DND-41 (cell line): Measurements from ENCODE around the gene PSMG3.

Experiments
- ATAC-seq: fragments of 200-7000 bp; cut with Tn5 transposase; 3 replicates; pipeline ENCODE4 v1.9.1; 2021; ENCODE audit warnings: low read depth; ENCODE audit not compliant: insufficient read depth
- DNase-seq: peaks from one replicate; pipeline ENCODE4 v3.0.0-alpha.2; 2020
- H2AFZ ChIP-seq: 2 replicates; pipeline ENCODE4 v1.6.0; 2012; ENCODE audit warnings: low read depth, low read length
- H3K27ac ChIP-seq: 2 replicates; pipeline ENCODE4 v1.5.1; 2012; ENCODE audit warnings: low read length, inconsistent platforms
- H3K27me3 ChIP-seq: fragments of 200-600 bp; sonication (generic); 2 replicates; pipeline ENCODE4 v1.6.0; 2012; ENCODE audit warnings: low read length, mild to moderate bottlenecking, inconsistent platforms; ENCODE audit not compliant: insufficient read depth, poor library complexity
- H3K36me3 ChIP-seq: 2 replicates; pipeline ENCODE4 v1.5.1; 2012; ENCODE audit warnings: low read length, inconsistent platforms; ENCODE audit not compliant: insufficient read depth
- H3K4me1 ChIP-seq: 2 replicates; pipeline ENCODE4 v1.5.1; 2012; ENCODE audit warnings: mild to moderate bottlenecking, low read length; ENCODE audit not compliant: insufficient read depth
- H3K4me2 ChIP-seq: 2 replicates; pipeline ENCODE4 v1.6.0; 2012; ENCODE audit warnings: mild to moderate bottlenecking, moderate library complexity, low read length, inconsistent platforms; ENCODE audit not compliant: insufficient read depth
- H3K4me3 ChIP-seq, 2 experiments: fragments of 200-600 bp in 1 of 2; shearing (Covaris generic) in 1 of 2; 2 replicates each; pipeline ENCODE4 v1.5.1; 2012 to 2016; ENCODE audit warnings: inconsistent platforms in 2 of 2, low read length in 2 of 2, mild to moderate bottlenecking in 2 of 2, low read depth in 1 of 2, moderate library complexity in 1 of 2
- H3K79me2 ChIP-seq: 2 replicates; pipeline ENCODE4 v1.6.0; 2012; ENCODE audit warnings: low read length, inconsistent platforms; ENCODE audit not compliant: insufficient read depth
- H3K9ac ChIP-seq: 2 replicates; pipeline ENCODE4 v1.6.0; 2012; ENCODE audit warnings: low read depth, mild to moderate bottlenecking, inconsistent platforms, low read length, moderate library complexity
- H3K9me3 ChIP-seq: 2 replicates; pipeline ENCODE4 v1.5.1; 2012; ENCODE audit warnings: low read length, moderate library complexity, mild to moderate bottlenecking, inconsistent platforms; ENCODE audit not compliant: insufficient read depth, severe bottlenecking
- H4K20me1 ChIP-seq: 2 replicates; pipeline ENCODE4 v1.6.0; 2012; ENCODE audit warnings: low read length; ENCODE audit not compliant: insufficient read depth
- EZH2 ChIP-seq: IDR thresholded peaks from 3 replicates; pipeline ENCODE4 v1.6.1; 2012; ENCODE audit warnings: borderline replicate concordance, low read depth, mild to moderate bottlenecking, moderate library complexity, low read length, inconsistent platforms; ENCODE audit not compliant: severe bottlenecking
- TF ChIP-seq, protein P1 (sequence below): IDR thresholded peaks from 2 replicates; pipeline ENCODE4 v1.5.1; 2012; ENCODE audit warnings: borderline replicate concordance, low read length, moderate library complexity, mild to moderate bottlenecking; ENCODE audit not compliant: poor library complexity, severe bottlenecking; ENCODE audit errors: extremely low read depth

The PSMG3 gene

DNA sequence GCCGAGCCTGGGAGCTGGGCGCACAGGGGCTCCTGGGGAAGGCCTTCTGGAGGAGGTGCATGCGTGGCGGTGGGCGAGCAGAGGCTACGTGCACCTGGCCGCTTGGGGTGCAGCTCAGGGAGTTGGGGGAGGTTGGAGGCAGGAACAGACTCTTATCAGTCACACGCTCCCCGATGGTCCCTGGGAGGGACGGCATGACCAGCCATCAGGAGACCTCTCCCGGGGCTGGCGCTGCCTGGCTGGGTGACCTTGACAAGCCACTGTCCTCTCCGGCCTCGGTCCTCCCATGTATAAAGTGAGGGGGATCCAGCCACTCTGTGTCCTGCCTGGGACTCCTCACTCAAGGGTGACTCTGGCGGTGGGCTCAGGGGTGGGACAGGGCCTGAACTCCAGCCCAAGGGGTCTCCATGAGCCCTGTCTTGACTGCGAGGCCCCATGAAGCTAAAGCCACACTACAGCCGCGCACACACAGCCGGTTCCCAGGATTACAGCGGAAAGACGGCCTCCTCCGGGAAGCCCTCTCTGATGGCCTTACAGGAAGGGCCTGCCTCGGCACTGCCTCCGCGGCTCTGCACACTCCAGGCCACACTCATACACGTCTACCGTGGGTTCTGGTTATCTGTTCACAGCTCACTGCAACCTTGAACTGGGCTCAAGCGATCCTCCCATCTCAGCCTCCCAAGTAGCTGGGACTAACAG is 16.2 kb downstream of the PSMG3 start:
- Histone ChIP-seq H3K79me2 (no peaks in the 10 kb centered on the region), H3K4me3 (no peak overlapping the region), H3K27me3 (no peaks in the 10 kb centered on the region), H3K9me3 (no peaks in the 10 kb centered on the region), H3K27ac (no peak overlapping the region), H4K20me1 (no peaks in the 10 kb centered on the region), H3K4me2 (no peak overlapping the region), H2AFZ (no peak overlapping the region), H3K36me3 (no peaks in the 10 kb centered on the region), H3K9ac (no peak overlapping the region), H3K4me1 (no peaks in the 10 kb centered on the region)
- DNase-seq (no peak), ATAC-seq (no peak)
- TF ChIP-seq, protein P1, sequence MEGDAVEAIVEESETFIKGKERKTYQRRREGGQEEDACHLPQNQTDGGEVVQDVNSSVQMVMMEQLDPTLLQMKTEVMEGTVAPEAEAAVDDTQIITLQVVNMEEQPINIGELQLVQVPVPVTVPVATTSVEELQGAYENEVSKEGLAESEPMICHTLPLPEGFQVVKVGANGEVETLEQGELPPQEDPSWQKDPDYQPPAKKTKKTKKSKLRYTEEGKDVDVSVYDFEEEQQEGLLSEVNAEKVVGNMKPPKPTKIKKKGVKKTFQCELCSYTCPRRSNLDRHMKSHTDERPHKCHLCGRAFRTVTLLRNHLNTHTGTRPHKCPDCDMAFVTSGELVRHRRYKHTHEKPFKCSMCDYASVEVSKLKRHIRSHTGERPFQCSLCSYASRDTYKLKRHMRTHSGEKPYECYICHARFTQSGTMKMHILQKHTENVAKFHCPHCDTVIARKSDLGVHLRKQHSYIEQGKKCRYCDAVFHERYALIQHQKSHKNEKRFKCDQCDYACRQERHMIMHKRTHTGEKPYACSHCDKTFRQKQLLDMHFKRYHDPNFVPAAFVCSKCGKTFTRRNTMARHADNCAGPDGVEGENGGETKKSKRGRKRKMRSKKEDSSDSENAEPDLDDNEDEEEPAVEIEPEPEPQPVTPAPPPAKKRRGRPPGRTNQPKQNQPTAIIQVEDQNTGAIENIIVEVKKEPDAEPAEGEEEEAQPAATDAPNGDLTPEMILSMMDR: no peak
- no peak for TF ChIP-seq EZH2

DNA sequence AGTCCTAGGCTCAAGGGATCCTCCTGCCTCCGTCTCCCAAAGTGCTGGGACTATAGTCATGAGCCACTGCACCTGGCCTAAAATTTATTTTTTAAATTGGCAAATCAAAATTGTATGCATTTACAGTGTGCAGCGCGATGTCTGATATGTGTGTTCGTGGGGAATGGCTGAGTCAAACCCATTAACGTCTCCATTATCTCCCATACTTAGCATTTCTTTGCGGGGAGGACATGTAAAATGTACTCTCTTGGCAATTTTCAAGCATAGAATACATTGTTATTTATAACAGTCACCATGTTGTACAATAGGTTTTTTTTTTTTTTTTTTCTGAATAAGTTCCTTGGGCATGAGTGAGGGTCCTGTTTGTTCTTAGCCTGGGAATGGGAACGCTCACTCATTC is 17.6 kb downstream of the PSMG3 start:
- H4K20me1 ChIP-seq: no peaks in the 10 kb centered on the region
- H3K36me3 ChIP-seq: no peaks in the 10 kb centered on the region
- H3K4me1 ChIP-seq: no peaks in the 10 kb centered on the region
- no peak overlapping the region for H3K27ac ChIP-seq
- no peak for DNase-seq
- no peak for ATAC-seq
- H3K4me3 ChIP-seq: no peak overlapping the region
- H3K9me3 ChIP-seq: no peaks in the 10 kb centered on the region
- no peak overlapping the region for H3K9ac ChIP-seq
- TF ChIP-seq, protein P1: no peak
- no peak for TF ChIP-seq EZH2
- no peak overlapping the region for H2AFZ ChIP-seq
- no peaks in the 10 kb centered on the region for H3K79me2 ChIP-seq
- no peaks in the 10 kb centered on the region for H3K27me3 ChIP-seq
- H3K4me2 ChIP-seq: no peak overlapping the region

DNA sequence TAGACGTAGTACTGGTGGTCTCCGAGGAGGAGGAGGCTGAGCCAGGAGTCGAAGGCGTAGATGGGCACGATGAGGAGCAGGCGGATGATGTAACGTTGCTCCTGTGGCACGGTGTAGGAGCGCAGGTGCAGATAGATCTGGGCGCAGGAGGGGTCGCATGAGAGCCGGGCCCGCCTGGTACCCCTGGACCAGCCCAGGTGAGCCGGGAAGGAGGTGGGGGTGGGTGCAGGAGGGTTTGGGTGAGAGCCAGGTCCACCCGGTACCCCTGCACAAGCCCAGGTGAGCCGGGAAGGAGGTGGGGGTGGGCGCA is 19.0 kb downstream of the PSMG3 start:
- Histone ChIP-seq H2AFZ (no peak overlapping the region), H3K4me1 (no peaks in the 10 kb centered on the region), H3K36me3 (no peaks in the 10 kb centered on the region), H3K4me2 (no peak overlapping the region), H3K9me3 (no peaks in the 10 kb centered on the region), H3K4me3 (no peak overlapping the region), H4K20me1 (no peaks in the 10 kb centered on the region), H3K27me3 (no peaks in the 10 kb centered on the region), H3K27ac (no peak overlapping the region), H3K9ac (no peak overlapping the region), H3K79me2 (no peaks in the 10 kb centered on the region)
- no peak for TF ChIP-seq EZH2
- TF ChIP-seq, protein P1: no peak
- ATAC-seq (no peak), DNase-seq (no peak)
